Large intestine (tissue), 3 donors: ENCODE results near the gene FER1L5. TPM values are rescaled to one million over a fixed set of nuclear protein-coding genes. Genes with fewer than 3 reads are reported as not detected.
"Not testable (repeated sequence)": the region's sequence is repeated elsewhere in the genome, so short reads cannot be mapped to it uniquely, and the experiment has no call there.

Experiments
- DNase-seq, 2 donors: peaks; one replicate each; pipeline versions ENCODE4 v3.0.0 to v3.0.0-alpha.2; 2013
- H3K27ac ChIP-seq: one replicate; pipeline ENCODE4 v1.5.1; 2013; ENCODE audit warnings: low read length
- H3K27me3 ChIP-seq: 2 replicates; pipeline ENCODE4 v1.6.1; 2013; ENCODE audit warnings: low read length; ENCODE audit not compliant: control insufficient read depth, insufficient read depth
- H3K36me3 ChIP-seq: 2 replicates; pipeline ENCODE4 v1.6.1; 2013; ENCODE audit warnings: low read length; ENCODE audit not compliant: control insufficient read depth, insufficient read depth
- H3K4me1 ChIP-seq: one replicate; pipeline ENCODE4 v1.6.1; 2013; ENCODE audit warnings: low read length; ENCODE audit not compliant: control insufficient read depth, insufficient read depth
- H3K4me3 ChIP-seq: one replicate; pipeline ENCODE4 v1.5.1; 2013; ENCODE audit warnings: low read length
- H3K9me3 ChIP-seq: one replicate; pipeline ENCODE4 v1.6.1; 2013; ENCODE audit warnings: mild to moderate bottlenecking, low read depth, low read length, moderate library complexity; ENCODE audit not compliant: control insufficient read depth
- WGBS: methylation state at CpG from one replicate; pipeline ENCODE4 v1.1.5; 2013; ENCODE audit warnings: low lambda C conversion rate; ENCODE audit not compliant: insufficient coverage; 5-methylcytosine and 5-hydroxymethylcytosine counted together
- polyA plus RNA-seq: library from polyadenylated mRNA; unstranded; fragments of 120-200 nt; gene quantifications from one replicate; pipeline ENCODE4 v1.2.1, GENCODE V29; 2013

Gene FER1L5
- polyA plus RNA-seq, 1 donor, result 1.2 TPM

GRCh38 chr2:96661324-96661723 lies 18.8 kb downstream of the FER1L5 start:
- no peak for DNase-seq
- Histone ChIP-seq H3K9me3 (no peaks in the 10 kb centered on the region), H3K4me3 (no peak overlapping the region), H3K36me3 (no peaks in the 10 kb centered on the region), H3K27me3 (no peaks in the 10 kb centered on the region), H3K27ac (no peak overlapping the region), H3K4me1 (no peaks in the 10 kb centered on the region)
- WGBS, result no CpG with 5 or more reads among the region's 6 CpGs

DNA sequence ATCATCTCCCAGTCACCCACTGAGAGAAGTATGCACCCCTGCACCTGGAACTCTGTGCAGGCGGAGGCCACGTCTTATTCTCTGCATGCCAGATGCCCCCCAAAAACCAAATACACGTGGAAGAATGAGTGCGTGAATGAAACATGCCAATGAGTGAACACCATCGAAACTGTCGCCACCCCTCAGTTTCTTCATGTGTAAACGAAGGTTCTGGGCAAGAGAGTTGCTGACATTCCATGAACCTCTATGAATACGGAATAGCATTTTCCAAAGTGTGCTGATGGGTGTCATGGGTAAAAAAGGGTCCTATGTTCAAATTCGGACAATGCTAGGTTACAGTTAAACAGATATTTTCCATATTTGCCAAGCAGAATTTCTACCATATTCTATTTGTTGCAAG lies 19.8 kb downstream of the FER1L5 start:
- Histone ChIP-seq H3K27me3 (no peaks in the 10 kb centered on the region), H3K4me3 (no peak overlapping the region), H3K36me3 (no peaks in the 10 kb centered on the region), H3K4me1 (no peaks in the 10 kb centered on the region), H3K27ac (no peak overlapping the region), H3K9me3 (no peaks in the 10 kb centered on the region)
- no peak for DNase-seq
- 100% methylated on average over 2 of the region's 9 CpGs for WGBS

GRCh38 chr2:96663177-96663576 lies 20.6 kb downstream of the FER1L5 start:
- no peaks in the 10 kb centered on the region for H3K9me3 ChIP-seq
- no peak overlapping the region for H3K4me3 ChIP-seq
- H3K4me1 ChIP-seq, result no peaks in the 10 kb centered on the region
- H3K27ac ChIP-seq, result no peak overlapping the region
- no peak for DNase-seq
- H3K36me3 ChIP-seq, result no peaks in the 10 kb centered on the region
- no CpG with 5 or more reads among the region's 5 CpGs for WGBS
- H3K27me3 ChIP-seq, result no peaks in the 10 kb centered on the region

DNA sequence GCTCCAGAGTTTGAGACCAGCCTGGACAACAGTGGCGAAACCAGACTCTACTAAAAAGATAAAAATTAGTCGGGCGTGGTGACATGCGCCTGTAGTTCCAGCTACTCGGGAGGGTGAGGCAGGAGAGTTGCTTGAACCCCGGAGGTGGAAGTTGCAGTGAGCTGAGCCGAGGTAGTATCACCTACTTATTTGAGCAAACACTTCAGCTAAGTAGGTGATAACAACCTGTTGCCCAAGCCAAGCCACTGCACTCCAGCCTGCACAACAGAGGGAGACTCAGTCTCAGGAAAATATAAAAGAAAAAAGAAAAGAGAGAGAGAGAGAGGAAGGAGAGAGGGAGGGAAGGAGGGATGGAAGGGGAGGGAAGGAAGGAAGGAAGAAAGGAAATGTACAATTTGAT lies 21.3 kb downstream of the FER1L5 start:
- Histone ChIP-seq H3K9me3 (no peaks in the 10 kb centered on the region), H3K4me3 (no peak overlapping the region), H3K36me3 (no peaks in the 10 kb centered on the region), H3K4me1 (no peaks in the 10 kb centered on the region), H3K27ac (no peak overlapping the region), H3K27me3 (no peaks in the 10 kb centered on the region)
- DNase-seq, result no peak
- WGBS, result no CpG with 5 or more reads among the region's 7 CpGs

GRCh38 chr2:96664366-96664925 lies 21.9 kb downstream of the FER1L5 start:
- DNase-seq, result no peak
- Histone ChIP-seq H3K27ac (no peak overlapping the region), H3K4me3 (no peak overlapping the region), H3K4me1 (no peaks in the 10 kb centered on the region), H3K36me3 (no peaks in the 10 kb centered on the region), H3K9me3 (no peaks in the 10 kb centered on the region), H3K27me3 (no peaks in the 10 kb centered on the region)
- WGBS, result no CpG with 5 or more reads among the region's 3 CpGs

GRCh38 chr2:96665083-96665569 lies 22.6 kb downstream of the FER1L5 start:
- no peak overlapping the region for H3K27ac ChIP-seq
- H3K36me3 ChIP-seq, result no peaks in the 10 kb centered on the region
- WGBS, result 80% methylated on average over 1 of the region's 3 CpGs

DNA sequence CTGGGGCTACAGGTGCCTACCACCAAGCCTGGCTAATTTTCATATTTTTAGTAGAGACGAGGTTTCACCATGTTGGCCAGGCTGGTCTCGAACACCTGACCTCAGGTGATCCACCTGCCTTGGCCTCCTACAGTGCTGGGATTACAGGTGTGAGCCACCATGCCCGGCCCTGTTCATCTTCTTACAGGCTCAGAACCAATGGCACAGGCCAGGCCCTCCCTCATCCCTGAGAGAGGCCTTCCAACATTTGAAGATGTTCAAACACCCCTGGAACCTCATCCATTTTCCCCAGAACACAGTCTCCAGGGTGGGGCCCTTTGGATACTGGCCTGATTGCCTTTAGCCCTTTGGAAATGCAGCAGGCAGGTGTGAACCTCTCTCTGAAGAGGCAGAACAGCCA lies 23.2 kb downstream of the FER1L5 start:
- no CpG with 5 or more reads among the region's 3 CpGs for WGBS
- not testable (repeated sequence) for H3K4me1 ChIP-seq, H3K27me3 ChIP-seq

More at GRCh38 chr2:96665083-96665569, 22.6 kb downstream of the FER1L5 start:
- Histone ChIP-seq H3K4me3 (no peak overlapping the region), H3K9me3 (no peaks in the 10 kb centered on the region), H3K4me1 (no peaks in the 10 kb centered on the region), H3K27me3 (no peaks in the 10 kb centered on the region)
- no peak for DNase-seq

GRCh38 chr2:96668771-96669170 lies 26.2 kb downstream of the FER1L5 start:
- Histone ChIP-seq H3K9me3 (no peaks in the 10 kb centered on the region), H3K4me3 (no peak overlapping the region), H3K27me3 (no peaks in the 10 kb centered on the region), H3K27ac (no peak overlapping the region), H3K4me1 (no peaks in the 10 kb centered on the region), H3K36me3 (no peaks in the 10 kb centered on the region)
- DNase-seq, result no peak
- no CpG with 5 or more reads among the region's 11 CpGs for WGBS

More for the DNA sequence above, 23.2 kb downstream of the FER1L5 start:
- not testable (repeated sequence) for H3K9me3 ChIP-seq, H3K27ac ChIP-seq, H3K36me3 ChIP-seq, H3K4me3 ChIP-seq, DNase-seq

GRCh38 chr2:96669539-96670215 lies 27.1 kb downstream of the FER1L5 start:
- no peak overlapping the region for H3K4me3 ChIP-seq
- H3K9me3 ChIP-seq, result no peaks in the 10 kb centered on the region
- H3K27me3 ChIP-seq, result no peaks in the 10 kb centered on the region
- no peaks in the 10 kb centered on the region for H3K36me3 ChIP-seq
- 100% methylated on average over 1 of the region's 15 CpGs for WGBS
- no peaks in the 10 kb centered on the region for H3K4me1 ChIP-seq
- no peak for DNase-seq
- no peak overlapping the region for H3K27ac ChIP-seq

- 56% methylated on average over 2 of the region's 9 CpGs for WGBS
- Histone ChIP-seq H3K36me3 (no peaks in the 10 kb centered on the region), H3K27ac (no peak overlapping the region), H3K4me1 (peaks cover 24% of the 10 kb centered on the region), H3K9me3 (no peaks in the 10 kb centered on the region), H3K4me3 (no peak overlapping the region), H3K27me3 (no peaks in the 10 kb centered on the region)
- no peak for DNase-seq
Measured at GRCh38 chr2:96679848-96680247, 37.3 kb downstream of the FER1L5 start.
